GM18858 (cell line): Measurements from ENCODE around the gene ZNF550.
"Not testable (repeated sequence)": the region's sequence is repeated elsewhere in the genome, so short reads cannot be mapped to it uniquely, and the experiment has no call there.

Source experiments
- ATAC-seq: cut with Tn5 transposase; IDR thresholded peaks from one replicate; pipeline ENCODE4 v1.9.1; 2021; ENCODE audit not compliant: unreplicated experiment

ZNF550 gene

DNA sequence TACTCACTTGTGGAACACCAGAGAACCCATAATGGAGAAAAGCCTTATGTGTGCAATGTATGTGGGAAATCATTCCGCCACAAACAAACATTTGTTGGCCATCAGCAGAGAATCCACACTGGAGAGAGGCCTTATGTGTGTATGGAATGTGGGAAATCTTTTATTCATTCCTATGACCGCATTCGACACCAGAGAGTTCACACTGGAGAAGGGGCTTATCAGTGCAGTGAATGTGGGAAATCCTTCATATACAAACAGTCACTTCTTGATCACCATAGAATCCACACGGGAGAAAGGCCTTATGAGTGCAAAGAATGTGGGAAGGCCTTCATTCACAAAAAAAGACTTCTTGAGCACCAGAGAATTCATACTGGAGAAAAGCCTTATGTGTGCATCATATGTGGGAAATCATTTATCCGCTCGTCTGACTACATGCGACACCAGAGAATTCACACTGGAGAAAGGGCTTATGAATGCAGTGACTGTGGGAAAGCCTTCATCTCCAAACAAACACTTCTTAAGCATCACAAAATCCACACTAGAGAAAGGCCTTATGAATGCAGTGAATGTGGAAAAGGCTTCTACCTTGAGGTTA is 21.6 kb downstream of the ZNF550 start:
- ATAC-seq: no peak

DNA sequence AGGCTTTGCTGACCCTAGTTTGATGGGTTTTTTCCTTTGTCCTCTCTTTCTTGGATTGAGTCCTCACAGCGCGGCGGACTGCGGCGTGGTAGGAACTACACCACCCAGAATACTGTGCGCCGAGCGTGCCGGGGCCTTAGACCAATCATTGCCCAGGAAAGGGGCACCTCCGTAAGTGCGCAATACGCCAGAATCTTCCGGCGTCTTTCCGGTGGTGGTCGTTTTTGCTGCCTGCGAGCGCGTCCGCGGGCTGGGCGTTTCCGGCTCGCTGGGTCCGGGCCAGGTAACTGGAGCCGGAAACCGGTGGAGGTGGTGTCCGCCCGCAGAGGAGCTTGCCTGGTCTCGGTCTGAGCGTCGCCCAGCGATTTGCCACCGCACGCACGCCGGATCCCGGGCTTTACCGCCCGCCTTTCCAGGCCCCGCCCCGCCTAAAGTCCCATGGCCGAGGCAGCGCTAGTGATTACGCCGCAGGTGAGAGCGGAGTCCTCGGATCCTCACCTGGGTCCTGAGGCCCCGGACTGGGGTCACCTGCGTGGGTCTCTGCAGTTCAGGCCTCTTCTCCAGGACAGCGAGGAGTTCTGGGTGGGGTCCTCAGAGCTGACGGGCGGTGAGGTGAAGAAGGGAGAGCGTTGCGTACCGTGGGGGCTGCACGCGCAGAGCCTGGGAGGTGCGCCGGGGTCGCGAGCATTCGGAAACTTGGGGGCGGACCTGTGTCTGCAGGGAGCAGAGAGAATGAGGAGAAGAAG is 32.4 kb downstream of the ZNF550 start, which contains the start of gene ZNF549:
ZNF549 (plus strand) TSS at position 221 of the 746 bp plus-strand sequence; CDS start at position 439, 218 bp downstream.
- ATAC-seq: peak; percentile 89

DNA sequence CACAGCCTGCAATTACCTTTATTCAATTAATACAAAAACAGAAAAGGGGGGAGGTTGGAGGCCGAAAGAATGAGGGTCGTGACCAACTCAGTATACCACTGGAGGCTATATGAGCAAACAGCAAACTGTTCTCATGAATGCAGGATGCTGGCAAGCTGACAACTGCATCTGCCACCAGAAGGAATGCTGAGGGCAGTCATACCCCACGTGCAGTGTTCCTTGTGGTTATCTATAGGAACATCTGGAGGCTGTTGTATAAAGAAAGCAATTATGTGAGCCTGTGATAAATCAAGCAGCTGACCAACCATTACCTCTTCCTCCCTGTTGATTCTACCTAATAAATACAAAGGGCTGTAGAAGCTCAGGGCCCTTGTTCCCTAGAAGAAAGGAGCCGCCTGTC is 41.6 kb downstream of the ZNF550 start:
- not testable (repeated sequence) for ATAC-seq

DNA sequence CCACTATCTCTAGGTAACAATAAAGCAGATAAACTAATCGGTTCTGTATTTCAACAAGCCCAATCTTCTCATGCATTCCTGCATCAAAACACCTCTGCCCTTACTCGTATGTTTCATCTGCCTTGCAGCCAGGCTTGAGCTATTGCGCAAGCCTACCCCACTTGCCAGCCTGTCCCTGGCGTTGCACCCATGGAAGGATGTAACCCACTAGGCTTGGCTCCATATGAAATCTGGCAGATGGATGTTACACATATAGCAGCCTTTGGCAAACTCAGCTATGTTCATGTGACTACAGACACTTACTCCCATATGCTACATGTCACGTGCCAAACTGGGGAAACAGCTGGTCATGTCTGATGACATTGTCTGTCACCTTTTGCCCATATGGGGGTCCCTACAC is 44.4 kb downstream of the ZNF550 start:
- no peak for ATAC-seq

DNA sequence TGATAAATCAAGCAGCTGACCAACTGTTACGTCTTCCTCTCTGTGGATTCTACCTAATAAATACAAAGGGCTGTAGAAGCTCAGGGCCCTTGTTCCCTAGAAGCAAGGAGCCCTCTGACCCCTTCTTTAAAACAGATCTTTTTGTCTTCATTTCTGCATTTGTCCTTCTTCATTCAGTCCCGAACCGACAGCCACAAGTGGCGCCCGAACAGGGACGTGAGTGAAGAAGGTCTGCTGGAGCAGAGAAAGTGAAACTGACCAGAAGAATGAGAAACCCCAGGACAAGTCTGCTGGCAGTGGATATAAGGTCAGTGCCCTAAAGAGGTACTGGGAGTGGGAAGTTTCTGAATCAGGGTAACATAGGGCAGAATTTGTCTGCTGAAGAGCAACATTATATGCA is 46.8 kb downstream of the ZNF550 start:
- no peak for ATAC-seq

DNA sequence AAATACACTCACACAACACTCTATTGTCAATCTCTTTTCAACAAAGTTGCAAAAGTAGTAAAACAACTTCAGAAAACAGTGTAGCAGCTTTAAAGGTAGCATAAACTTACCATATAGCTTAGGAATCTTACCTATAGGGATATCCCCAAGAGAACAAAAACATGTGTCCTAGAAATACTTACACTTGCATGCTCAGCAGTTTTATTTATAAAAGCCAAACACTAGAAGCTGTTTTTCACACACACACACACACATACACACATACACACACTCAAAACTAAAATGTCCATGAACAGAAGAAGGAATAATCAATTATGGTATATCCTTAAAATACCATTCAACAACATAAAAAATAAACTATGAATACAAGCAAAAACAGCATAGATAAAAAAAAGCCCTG is 48.2 kb downstream of the ZNF550 start:
- no peak for ATAC-seq

DNA sequence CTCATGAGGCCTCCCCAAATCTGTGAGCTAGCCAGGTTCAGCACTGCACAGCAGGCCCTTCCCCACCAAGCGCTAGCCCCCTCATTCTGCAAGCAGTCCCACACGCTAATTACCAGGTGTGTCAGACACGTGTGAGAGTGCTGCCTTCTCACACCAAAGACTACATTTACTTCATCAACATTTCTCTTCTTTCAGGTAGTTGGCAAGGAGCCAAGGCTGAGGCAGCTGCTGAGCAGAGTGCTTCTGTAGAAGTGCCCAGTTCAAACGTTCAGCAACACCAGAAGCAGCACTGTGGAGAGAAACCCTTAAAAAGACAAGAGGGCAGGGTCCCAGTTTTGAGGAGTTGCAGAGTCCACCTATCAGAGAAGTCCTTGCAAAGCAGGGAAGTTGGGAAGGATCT is 53.5 kb downstream of the ZNF550 start:
- ATAC-seq: no peak

DNA sequence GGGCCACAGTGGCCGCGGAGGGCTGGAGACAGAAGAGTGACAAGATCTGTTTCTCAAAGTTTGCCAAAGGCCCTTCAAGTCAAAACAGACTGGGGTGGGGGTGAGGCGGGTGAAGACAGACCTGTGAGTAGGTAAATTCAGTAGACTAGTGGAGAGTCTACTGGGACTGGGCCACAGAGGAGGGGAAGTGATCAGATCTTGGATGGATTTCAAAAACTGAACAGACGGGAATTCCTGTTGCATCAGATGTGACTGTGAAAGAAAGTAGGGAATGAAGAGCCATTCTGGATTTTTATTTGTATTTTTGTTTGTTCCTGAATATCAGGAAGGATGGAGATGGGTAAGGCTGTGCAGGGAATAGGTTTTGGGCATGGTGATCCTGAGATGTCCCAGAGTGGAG is 59.3 kb downstream of the ZNF550 start:
- not testable (repeated sequence) for ATAC-seq

DNA sequence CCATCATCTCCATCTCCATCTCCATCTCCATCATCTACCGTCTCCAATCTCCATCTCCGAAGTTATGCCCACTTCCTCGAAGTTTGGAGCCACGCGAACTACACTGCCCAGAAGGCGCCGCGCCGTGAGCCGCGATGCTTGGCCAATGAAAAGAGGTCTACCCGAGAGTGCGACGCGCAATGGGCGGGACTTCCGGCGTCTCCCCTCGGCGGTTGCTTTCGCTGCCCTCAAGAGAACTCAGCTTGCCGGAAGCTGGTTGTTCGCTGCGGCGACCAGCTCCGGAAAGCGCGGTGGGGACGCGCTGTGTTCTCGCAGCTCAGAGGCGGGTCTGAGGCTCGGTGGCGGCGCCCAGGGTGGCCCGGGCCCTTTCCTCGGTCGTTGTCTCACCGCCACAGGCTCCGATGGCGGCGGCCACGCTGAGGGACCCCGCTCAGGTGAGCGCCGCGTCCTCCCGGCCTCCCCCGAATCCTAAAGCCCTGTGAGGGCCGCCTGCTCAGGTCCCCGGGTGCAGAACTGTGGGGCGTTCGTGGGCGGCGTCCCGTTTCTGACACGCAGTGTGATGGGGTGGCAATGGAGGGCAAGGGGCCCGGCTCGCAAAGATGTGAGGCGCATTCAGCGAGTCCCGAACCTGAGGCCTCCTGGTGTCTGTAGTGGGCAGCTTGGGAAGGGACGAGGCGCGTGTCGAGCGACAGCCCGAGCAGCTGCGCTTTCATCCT is 59.8 kb downstream of the ZNF550 start, which contains the start of gene ZNF773:
ZNF773 (plus strand) TSS at position 259 of the 716 bp plus-strand sequence; CDS start at position 402, 143 bp downstream.
- peak; percentile 90 for ATAC-seq

DNA sequence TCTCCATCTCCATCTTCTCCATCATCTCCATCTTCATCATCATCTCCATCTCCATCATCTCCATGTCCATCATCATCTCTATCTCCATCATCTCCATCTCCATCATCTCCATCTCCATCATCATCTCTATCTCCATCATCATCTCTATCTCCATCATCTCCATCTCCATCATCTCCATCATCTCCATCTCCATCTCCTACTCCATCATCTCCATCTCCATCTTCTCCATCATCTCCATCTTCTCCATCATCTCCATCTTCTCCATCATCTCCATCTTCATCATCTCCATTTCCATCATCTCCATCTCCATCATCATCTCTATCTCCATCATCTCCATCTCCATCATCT is 60.4 kb downstream of the ZNF550 start:
- not testable (repeated sequence) for ATAC-seq

DNA sequence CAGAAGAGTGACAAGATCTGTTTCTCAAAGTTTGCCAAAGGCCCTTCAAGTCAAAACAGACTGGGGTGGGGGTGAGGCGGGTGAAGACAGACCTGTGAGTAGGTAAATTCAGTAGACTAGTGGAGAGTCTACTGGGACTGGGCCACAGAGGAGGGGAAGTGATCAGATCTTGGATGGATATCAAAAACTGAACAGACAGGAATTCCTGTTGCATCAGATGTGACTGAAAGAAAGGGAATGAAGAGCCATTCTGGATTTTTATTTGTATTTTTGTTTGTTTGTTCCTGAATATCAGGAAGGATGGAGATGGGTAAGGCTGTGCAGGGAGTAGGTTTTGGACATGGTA is 71.4 kb downstream of the ZNF550 start:
- not testable (repeated sequence) for ATAC-seq

DNA sequence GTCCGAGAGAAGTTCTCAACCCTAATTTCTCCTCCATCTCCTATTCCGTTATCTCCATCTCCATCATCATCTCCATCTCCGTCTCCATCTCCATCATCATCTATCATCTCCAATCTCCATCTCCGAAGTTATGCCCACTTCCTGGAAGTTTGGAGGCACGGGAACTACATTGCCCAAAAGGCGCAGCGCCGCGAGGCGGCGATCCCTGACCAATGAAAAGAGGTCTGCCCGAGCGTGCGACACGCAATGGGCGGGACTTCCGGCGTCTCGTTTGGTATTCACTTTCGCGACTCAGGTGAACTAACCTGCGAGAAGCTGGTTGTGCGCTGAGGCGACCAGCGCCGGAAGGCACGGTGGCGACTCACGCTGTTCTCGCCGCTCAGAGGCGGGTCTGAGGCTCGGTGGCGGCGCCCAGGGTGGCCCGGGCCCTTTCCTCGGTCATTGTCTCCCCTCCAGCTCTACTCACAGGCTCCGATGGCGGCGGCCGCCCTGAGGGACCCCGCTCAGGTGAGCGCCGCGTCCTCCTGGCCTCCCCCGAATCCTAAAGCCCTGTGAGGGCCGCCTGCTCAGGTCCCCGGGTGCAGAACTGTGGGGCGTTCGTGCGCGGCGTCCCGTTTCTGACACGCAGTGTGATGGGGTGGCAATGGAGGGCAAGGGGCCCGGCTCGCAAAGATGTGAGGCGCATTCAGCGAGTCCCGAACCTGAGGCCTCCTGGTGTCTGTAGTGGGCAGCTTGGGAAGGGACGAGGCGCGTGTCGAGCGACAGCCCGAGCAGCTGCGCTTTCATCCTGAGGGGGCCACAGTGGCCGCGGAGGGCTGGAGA is 72.0 kb downstream of the ZNF550 start, which contains the start of gene ZNF419:
ZNF419 (plus strand) TSS at position 274 of the 822 bp plus-strand sequence; CDS start at position 475, 201 bp downstream.
- peak; percentile 95 for ATAC-seq
